NB4 (cell line): ENCODE data around the gene PPIF.

Experiments
- DNase-seq: peaks from one replicate; pipeline ENCODE4 v3.0.0; 2010; ENCODE audit warnings: low read depth
- H3K4me3 ChIP-seq: one replicate; pipeline ENCODE4 v1.5.1; 2011; ENCODE audit warnings: mild to moderate bottlenecking, low read depth, low read length, moderate library complexity
- MYC ChIP-seq: IDR thresholded peaks from 2 replicates; pipeline ENCODE4 v1.6.1; 2011; ENCODE audit warnings: low read depth, low read length
- POLR2A ChIP-seq: IDR thresholded peaks from 2 replicates; pipeline ENCODE4 v1.6.1; 2011; ENCODE audit warnings: mild to moderate bottlenecking; ENCODE audit not compliant: insufficient read length; ENCODE audit errors: extremely low read depth
- TF ChIP-seq, protein P1 (sequence below): IDR thresholded peaks from 2 replicates; pipeline ENCODE4 v1.6.1; 2011; ENCODE audit warnings: low read depth, low read length
- TF ChIP-seq, protein P2 (sequence below): IDR thresholded peaks from one replicate; pipeline ENCODE4 v1.5.1; 2012; ENCODE audit warnings: low read depth, low read length

Gene PPIF

DNA sequence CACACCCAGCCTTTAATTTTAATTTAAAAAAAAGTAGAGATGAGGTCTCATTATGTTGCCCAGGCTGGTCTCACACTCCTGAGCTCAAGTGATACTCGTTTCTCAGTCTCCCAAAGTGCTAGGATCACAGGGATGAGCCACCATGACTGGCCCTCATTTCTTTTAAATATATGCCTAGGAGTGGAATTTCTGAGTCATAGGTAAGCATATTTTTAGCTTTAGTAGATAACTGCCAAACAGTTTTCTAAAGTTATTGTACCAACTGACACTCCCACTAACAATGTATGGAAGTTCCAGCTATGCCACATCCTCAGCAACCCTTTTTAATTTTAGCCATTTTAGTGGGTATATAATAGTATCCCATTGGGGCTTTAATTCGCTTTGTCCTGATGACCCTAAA lies 13.8 kb upstream of the PPIF start:
- DNase-seq = no peak
- no peak overlapping the region for H3K4me3 ChIP-seq
- TF ChIP-seq POLR2A = no peak
- TF ChIP-seq, protein P1, sequence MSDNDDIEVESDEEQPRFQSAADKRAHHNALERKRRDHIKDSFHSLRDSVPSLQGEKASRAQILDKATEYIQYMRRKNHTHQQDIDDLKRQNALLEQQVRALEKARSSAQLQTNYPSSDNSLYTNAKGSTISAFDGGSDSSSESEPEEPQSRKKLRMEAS = no peak
- no peak for TF ChIP-seq MYC
- TF ChIP-seq, protein P2, sequence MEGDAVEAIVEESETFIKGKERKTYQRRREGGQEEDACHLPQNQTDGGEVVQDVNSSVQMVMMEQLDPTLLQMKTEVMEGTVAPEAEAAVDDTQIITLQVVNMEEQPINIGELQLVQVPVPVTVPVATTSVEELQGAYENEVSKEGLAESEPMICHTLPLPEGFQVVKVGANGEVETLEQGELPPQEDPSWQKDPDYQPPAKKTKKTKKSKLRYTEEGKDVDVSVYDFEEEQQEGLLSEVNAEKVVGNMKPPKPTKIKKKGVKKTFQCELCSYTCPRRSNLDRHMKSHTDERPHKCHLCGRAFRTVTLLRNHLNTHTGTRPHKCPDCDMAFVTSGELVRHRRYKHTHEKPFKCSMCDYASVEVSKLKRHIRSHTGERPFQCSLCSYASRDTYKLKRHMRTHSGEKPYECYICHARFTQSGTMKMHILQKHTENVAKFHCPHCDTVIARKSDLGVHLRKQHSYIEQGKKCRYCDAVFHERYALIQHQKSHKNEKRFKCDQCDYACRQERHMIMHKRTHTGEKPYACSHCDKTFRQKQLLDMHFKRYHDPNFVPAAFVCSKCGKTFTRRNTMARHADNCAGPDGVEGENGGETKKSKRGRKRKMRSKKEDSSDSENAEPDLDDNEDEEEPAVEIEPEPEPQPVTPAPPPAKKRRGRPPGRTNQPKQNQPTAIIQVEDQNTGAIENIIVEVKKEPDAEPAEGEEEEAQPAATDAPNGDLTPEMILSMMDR = no peak

DNA sequence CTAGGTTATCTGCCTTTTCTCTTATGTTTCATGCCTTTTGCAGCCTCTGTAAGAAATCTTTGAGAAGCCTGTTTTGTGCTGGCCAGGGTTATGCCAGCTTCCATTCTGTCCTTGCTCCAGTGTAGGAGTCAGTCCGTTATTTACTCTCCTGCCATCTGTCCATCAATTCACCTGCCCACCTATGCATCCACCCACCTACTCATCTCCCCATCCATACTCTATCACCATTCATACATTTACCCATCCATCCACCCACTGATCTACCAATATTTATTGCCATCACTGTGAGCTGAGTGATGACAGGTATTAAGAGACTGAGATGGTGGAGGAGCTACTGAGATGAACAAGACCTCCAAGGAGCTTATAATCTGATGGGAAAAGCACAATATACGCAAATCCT lies 12.7 kb upstream of the PPIF start:
- no peak for DNase-seq
- TF ChIP-seq, protein P1 = no peak
- TF ChIP-seq MYC (no peak), POLR2A (no peak)
- TF ChIP-seq, protein P2 = no peak
- H3K4me3 ChIP-seq = no peak overlapping the region

DNA sequence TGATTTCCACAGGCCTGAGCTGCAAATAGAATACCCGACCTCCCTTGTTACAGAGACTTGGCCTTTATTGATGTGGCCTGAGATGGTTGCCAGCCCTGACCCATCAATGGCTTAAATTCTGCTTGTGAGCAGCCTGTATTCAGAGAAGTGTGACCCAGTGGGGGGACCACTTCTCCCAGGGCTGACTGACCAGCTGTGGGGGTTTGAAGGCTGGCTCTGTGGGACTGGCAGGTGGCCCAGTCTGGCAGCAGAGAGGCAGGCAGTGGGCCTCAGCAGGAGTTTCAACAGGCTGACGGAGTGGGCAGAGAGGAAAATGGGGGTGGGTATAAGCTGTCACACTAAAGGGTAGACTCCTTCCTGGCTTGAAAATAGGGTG lies 12.2 kb upstream of the PPIF start:
- no peak for DNase-seq
- no peak overlapping the region for H3K4me3 ChIP-seq
- TF ChIP-seq, protein P2 = no peak
- TF ChIP-seq, protein P1 = no peak
- no peak for TF ChIP-seq POLR2A
- no peak for TF ChIP-seq MYC

DNA sequence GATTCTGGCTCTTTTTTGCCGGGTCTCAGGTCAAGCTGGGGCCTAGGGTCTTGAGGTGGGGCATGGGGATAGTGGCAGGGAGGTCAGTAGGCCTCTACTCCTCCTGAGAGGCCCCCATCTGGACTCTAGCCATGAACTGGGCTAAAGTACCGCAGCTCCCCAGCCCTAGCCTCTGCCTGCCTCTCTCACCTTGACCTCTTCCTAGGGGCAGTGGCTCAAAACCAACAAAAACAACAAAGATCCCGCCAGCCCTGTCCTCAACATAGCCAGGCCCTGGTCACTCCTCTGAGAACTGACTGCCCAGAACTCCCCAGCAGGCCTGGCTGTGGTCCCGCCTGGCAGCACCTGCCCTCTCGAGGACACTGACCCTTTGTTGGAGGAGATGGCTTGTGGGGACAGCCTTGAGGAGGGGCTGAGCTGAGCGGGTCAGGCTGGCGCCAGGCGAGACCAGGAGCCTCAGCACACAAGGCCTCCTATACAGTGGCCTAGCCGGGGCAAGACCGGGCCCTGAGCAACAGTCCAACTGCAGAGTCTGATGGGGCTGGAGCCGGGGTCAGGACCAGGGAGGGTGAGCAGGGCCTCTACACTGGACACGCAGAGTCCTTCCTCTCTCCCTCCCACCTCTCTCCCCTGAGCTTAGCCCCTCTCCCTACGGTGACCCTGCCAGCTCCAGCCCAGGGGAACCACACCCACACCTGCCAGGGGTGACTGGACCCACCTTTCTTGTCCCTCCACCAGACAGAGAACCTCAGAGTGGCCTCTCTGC lies 11.6 kb upstream of the PPIF start:
- DNase-seq = no peak
- TF ChIP-seq POLR2A = no peak
- TF ChIP-seq, protein P2 = no peak
- TF ChIP-seq, protein P1 = no peak
- no peak for TF ChIP-seq MYC
- H3K4me3 ChIP-seq = no peak overlapping the region

DNA sequence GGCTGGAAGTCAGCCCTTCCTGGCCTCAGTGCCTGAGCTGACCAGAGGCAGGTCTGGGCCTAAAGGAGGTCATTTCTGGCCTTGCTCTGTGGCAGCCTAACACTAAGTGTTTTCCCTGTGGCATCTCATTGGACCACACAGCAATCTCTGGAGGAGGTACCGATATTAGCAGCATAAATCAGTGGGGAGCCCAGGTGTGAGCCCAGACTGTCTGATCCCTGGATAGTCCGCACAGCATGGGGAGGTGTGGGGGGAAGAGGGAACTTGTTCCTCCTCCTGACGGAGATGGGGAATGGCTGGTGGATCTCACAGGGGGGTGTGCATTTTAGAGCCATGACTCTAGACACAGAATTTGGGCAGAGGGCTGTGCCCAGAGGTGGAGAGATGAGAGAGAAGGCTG lies 11.0 kb upstream of the PPIF start:
- DNase-seq = no peak
- no peak overlapping the region for H3K4me3 ChIP-seq
- TF ChIP-seq, protein P2 = no peak
- TF ChIP-seq, protein P1 = no peak
- no peak for TF ChIP-seq MYC
- TF ChIP-seq POLR2A = no peak
